ENCODE results near the gene ATP2A2. TPM values are rescaled to one million over a fixed set of nuclear protein-coding genes. Genes with fewer than 3 reads are reported as not detected.

The ATP2A2 gene
- total and polyA plus RNA-seq, 7 donors, result 691 to 2,814 (median 1,378) TPM

- no peak for ATAC-seq
- Histone ChIP-seq H3K4me3 (no peak overlapping the region), H3K36me3 (ENCODE audit: insufficient read depth in 1 of 2, low read depth in 1 of 2) (peaks cover 27 to 100% of the 10 kb centered on the region in 2 donors), H3K27ac (peak overlapping the region; percentile 21), H3K4me1 (peaks cover 5% of the 10 kb centered on the region), H3K27me3 (ENCODE audit: insufficient read depth in 3 of 3, low read length in 2 of 3) (no peaks in the 10 kb centered on the region), H3K9me3 (no peaks in the 10 kb centered on the region)
- intact Hi-C loops (cut with DNase I), result no loop called here
- DNase-seq, result no peak
- WGBS, 3 donors, result 71 to 84% (median 84%) methylated on average over 15 of the region's 15 CpGs
- no peak for TF ChIP-seq CTCF (IDR thresholded peaks at IDR 0.05)
These were observed 61.1 kb downstream of the ATP2A2 start for GRCh38 chr12:110342157-110342556.

- Histone ChIP-seq H3K36me3 (ENCODE audit: insufficient read depth in 1 of 2, low read depth in 1 of 2) (peaks cover 24 to 100% of the 10 kb centered on the region in 2 donors), H3K4me3 (no peak overlapping the region), H3K27ac (peak overlapping the region; percentile 21), H3K27me3 (ENCODE audit: insufficient read depth in 3 of 3, low read length in 2 of 3) (no peaks in the 10 kb centered on the region), H3K9me3 (no peaks in the 10 kb centered on the region), H3K4me1 (peaks cover 5% of the 10 kb centered on the region)
- ATAC-seq, result no peak
- no peak for DNase-seq
- WGBS, 3 donors, result 82 to 83% (median 82%) methylated on average over 5 of the region's 5 CpGs
- no peak for TF ChIP-seq CTCF (IDR thresholded peaks at IDR 0.05)
- intact Hi-C loops (cut with DNase I), result no loop called here
These were observed 62.1 kb downstream of the ATP2A2 start for GRCh38 chr12:110343114-110343513.

GRCh38 chr12:110343736-110344555 lies 62.9 kb downstream of the ATP2A2 start:
- ATAC-seq (no peak), DNase-seq (no peak)
- intact Hi-C loops (cut with DNase I), result no loop called here
- no peak for TF ChIP-seq CTCF (IDR thresholded peaks at IDR 0.05)
- Histone ChIP-seq H3K27ac (no peak overlapping the region), H3K27me3 (ENCODE audit: insufficient read depth in 3 of 3, low read length in 2 of 3) (no peaks in the 10 kb centered on the region), H3K4me3 (no peak overlapping the region), H3K4me1 (peaks cover 5% of the 10 kb centered on the region), H3K9me3 (no peaks in the 10 kb centered on the region), H3K36me3 (ENCODE audit: insufficient read depth in 1 of 2, low read depth in 1 of 2) (peaks cover 20 to 100% of the 10 kb centered on the region in 2 donors)
- WGBS, 3 donors, result 81 to 90% (median 88%) methylated on average over 9 of the region's 9 CpGs

GRCh38 chr12:110344657-110345056 lies 63.6 kb downstream of the ATP2A2 start:
- Histone ChIP-seq H3K4me3 (no peak overlapping the region), H3K9me3 (no peaks in the 10 kb centered on the region), H3K36me3 (ENCODE audit: insufficient read depth in 1 of 2, low read depth in 1 of 2) (peaks cover 16 to 100% of the 10 kb centered on the region in 2 donors), H3K27ac (no peak overlapping the region), H3K4me1 (no peaks in the 10 kb centered on the region), H3K27me3 (ENCODE audit: insufficient read depth in 3 of 3, low read length in 2 of 3) (no peaks in the 10 kb centered on the region)
- intact Hi-C loops (cut with DNase I), result no loop called here
- 83 to 92% (median 89%) methylated on average over 11 of the region's 11 CpGs for whole genome bisulfite sequencing, 3 donors
- ATAC-seq (no peak), DNase-seq (no peak)
- TF ChIP-seq CTCF (IDR thresholded peaks at IDR 0.05), result no peak

Measured in psoas muscle (tissue), 8 donors.